PC-3 (cell line): Measurements from ENCODE around the gene RAB3GAP2. TPM values are rescaled to one million over a fixed set of nuclear protein-coding genes. Genes with fewer than 3 reads are reported as not detected.

Experiments used
- ATAC-seq: fragments of 200-7000 bp; cut with Tn5 transposase; 2 replicates; pipeline ENCODE4 v1.9.1; 2020; ENCODE audit warnings: mild to moderate bottlenecking, moderate library complexity
- BruUV-seq: library from RNA; stranded (reverse); fragments of 400-500 nt; replicated peaks from 2 replicates; lab custom pipeline; 2021; lab: Mats Ljungman, UMichigan
- CTCF ChIA-PET: fragments of 300-600 bp; sonication (Branson Sonifier 250); formaldehyde crosslinking; loops from one replicate; lab custom pipeline; 2022; ENCODE audit warnings: antibody characterized with exemption; lab: Charles Lee
- POLR2A ChIA-PET: fragments of 300-600 bp; sonication (Branson Sonifier 250); formaldehyde crosslinking; loops from one replicate; lab custom pipeline; 2022; ENCODE audit warnings: antibody characterized with exemption; ENCODE audit not compliant: unreplicated experiment; lab: Charles Lee
- DNase-seq: peaks from one replicate; pipeline ENCODE4 v3.0.0-alpha.2; 2015
- H2AFZ ChIP-seq: fragments of 300-600 bp; sonication (generic); 2 replicates; pipeline ENCODE4 v1.6.0; 2016; ENCODE audit warnings: antibody characterized with exemption, low read length
- H3F3A ChIP-seq: fragments of 300-600 bp; sonication (generic); one replicate; pipeline ENCODE4 v1.6.0; 2017; ENCODE audit warnings: antibody characterized with exemption, low read length, control low read depth, mild to moderate bottlenecking; ENCODE audit not compliant: unreplicated experiment
- H3K27ac ChIP-seq: fragments of 300-600 bp; sonication (generic); 2 replicates; pipeline ENCODE4 v1.5.1; 2016; ENCODE audit warnings: mild to moderate bottlenecking, low read length
- H3K27me3 ChIP-seq: fragments of 300-600 bp; sonication (generic); 2 replicates; pipeline ENCODE4 v1.6.1; 2016; ENCODE audit warnings: low read length, mixed read lengths
- H3K36me3 ChIP-seq: fragments of 300-600 bp; sonication (generic); 2 replicates; pipeline ENCODE4 v1.6.1; 2016; ENCODE audit warnings: low read depth, mixed run types, low read length, mixed read lengths
- H3K4me1 ChIP-seq: fragments of 300-600 bp; sonication (generic); 2 replicates; pipeline ENCODE4 v1.5.1; 2016; ENCODE audit warnings: low read length; ENCODE audit not compliant: insufficient read depth
- H3K4me2 ChIP-seq: fragments of 300-600 bp; sonication (generic); 2 replicates; pipeline ENCODE4 v1.6.0; 2016; ENCODE audit warnings: low read length
- H3K4me3 ChIP-seq: fragments of 300-600 bp; sonication (generic); 2 replicates; pipeline ENCODE4 v1.5.1; 2016; ENCODE audit warnings: mild to moderate bottlenecking, low read length, mixed read lengths
- H3K79me2 ChIP-seq: fragments of 300-600 bp; sonication (generic); 2 replicates; pipeline ENCODE4 v1.6.1; 2017; ENCODE audit warnings: low read length, mixed read lengths
- H3K9ac ChIP-seq: fragments of 300-600 bp; sonication (generic); 2 replicates; pipeline ENCODE4 v1.6.0; 2016; ENCODE audit warnings: mild to moderate bottlenecking, low read length
- H3K9me2 ChIP-seq: fragments of 300-600 bp; sonication (generic); replicated peaks from 2 replicates; pipeline ENCODE4 v1.6.1; 2016; ENCODE audit warnings: mixed run types, low read length, mixed read lengths
- H3K9me3 ChIP-seq: fragments of 300-600 bp; sonication (generic); 2 replicates; pipeline ENCODE4 v1.6.1; 2016; ENCODE audit warnings: low read length, mixed read lengths
- H4K20me1 ChIP-seq: fragments of 300-600 bp; sonication (generic); 2 replicates; pipeline ENCODE4 v1.6.1; 2016; ENCODE audit warnings: low read length, mixed read lengths
- EZH2 ChIP-seq: fragments of 300-600 bp; sonication (generic); IDR thresholded peaks from one replicate; pipeline ENCODE4 v1.6.1; 2017; ENCODE audit warnings: antibody characterized with exemption, mild to moderate bottlenecking, low read length; ENCODE audit not compliant: unreplicated experiment
- EZH2phosphoT487 ChIP-seq: fragments of 300-600 bp; sonication (generic); IDR thresholded peaks from 2 replicates; pipeline ENCODE4 v1.6.1; 2018; ENCODE audit warnings: mild to moderate bottlenecking, antibody characterized with exemption, low read length, borderline replicate concordance
- intact Hi-C: fragments of 100-400 bp; cut with micrococcal nuclease; formaldehyde crosslinking; loops from 2 replicates; pipeline ENCODE4 v1.9.0; 2023
- total RNA-seq: library from RNA; depleted of rRNA; stranded (reverse); fragments of >200 nt; gene quantifications from 2 replicates; pipeline ENCODE4 v1.2.3, GENCODE V29; 2014
- TF ChIP-seq, protein P1 (sequence below): fragments of 300-600 bp; sonication (generic); conservative IDR thresholded peaks from 2 replicates; pipeline ENCODE4 v1.5.1; 2017; ENCODE audit warnings: antibody characterized with exemption, low read depth, mild to moderate bottlenecking, low read length

RAB3GAP2 gene
- total RNA-seq, 1 experiment from 2014 or later, result 16.7 TPM

DNA sequence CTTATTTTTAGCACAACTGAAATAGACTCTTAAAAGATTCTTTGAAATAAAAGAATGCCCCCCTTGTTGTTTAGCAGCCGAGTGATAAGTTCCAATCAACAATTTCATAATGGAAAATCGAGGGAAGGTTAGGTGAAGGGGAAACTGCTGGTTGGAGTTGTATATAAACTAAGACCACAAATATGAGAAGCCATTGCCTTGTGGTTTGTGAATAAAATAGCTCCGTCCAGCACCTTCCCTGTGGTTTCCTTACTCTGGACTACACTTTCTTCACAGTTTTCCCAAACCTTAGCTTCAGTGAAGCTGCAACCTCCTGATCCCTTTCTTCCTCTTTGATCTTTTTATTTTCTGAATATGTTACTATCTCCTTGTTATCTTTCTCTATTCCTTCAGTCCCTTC is 6.7 kb upstream of the RAB3GAP2 start:
- H4K20me1 ChIP-seq, result no peaks in the 10 kb centered on the region
- no peak for TF ChIP-seq EZH2
- TF ChIP-seq, protein P1, sequence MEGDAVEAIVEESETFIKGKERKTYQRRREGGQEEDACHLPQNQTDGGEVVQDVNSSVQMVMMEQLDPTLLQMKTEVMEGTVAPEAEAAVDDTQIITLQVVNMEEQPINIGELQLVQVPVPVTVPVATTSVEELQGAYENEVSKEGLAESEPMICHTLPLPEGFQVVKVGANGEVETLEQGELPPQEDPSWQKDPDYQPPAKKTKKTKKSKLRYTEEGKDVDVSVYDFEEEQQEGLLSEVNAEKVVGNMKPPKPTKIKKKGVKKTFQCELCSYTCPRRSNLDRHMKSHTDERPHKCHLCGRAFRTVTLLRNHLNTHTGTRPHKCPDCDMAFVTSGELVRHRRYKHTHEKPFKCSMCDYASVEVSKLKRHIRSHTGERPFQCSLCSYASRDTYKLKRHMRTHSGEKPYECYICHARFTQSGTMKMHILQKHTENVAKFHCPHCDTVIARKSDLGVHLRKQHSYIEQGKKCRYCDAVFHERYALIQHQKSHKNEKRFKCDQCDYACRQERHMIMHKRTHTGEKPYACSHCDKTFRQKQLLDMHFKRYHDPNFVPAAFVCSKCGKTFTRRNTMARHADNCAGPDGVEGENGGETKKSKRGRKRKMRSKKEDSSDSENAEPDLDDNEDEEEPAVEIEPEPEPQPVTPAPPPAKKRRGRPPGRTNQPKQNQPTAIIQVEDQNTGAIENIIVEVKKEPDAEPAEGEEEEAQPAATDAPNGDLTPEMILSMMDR, result no peak
- no peak for TF ChIP-seq EZH2phosphoT487
- no peaks in the 10 kb centered on the region for H3K9me2 ChIP-seq
- ChIA-PET CTCF (interaction anchor here (3.0 kb wide), 1 partner anchor 60 kb away, joined by 21 read pairs; no protein-coding TSS in a partner anchor), POLR2A (no interaction called here)
- no peaks in the 10 kb centered on the region for H3K79me2 ChIP-seq
- no peak overlapping the region for H3K4me3 ChIP-seq
- no TSS peak for BruUV-seq
- no peaks in the 10 kb centered on the region for H3K9me3 ChIP-seq
- H3K27me3 ChIP-seq, result peaks cover 31% of the 10 kb centered on the region
- no peak for DNase-seq
- H2AFZ ChIP-seq, result no peak overlapping the region
- H3F3A ChIP-seq, result no peaks in the 10 kb centered on the region
- no peak overlapping the region for H3K9ac ChIP-seq
- ATAC-seq, result no peak
- no peak overlapping the region for H3K4me2 ChIP-seq
- H3K36me3 ChIP-seq, result no peaks in the 10 kb centered on the region
- H3K4me1 ChIP-seq, result 0 out of 2 replicates have a peak, but pooled peaks cover 4% of the 10 kb centered on the region
- H3K27ac ChIP-seq, result no peak overlapping the region
- intact Hi-C loops, result no loop called here

DNA sequence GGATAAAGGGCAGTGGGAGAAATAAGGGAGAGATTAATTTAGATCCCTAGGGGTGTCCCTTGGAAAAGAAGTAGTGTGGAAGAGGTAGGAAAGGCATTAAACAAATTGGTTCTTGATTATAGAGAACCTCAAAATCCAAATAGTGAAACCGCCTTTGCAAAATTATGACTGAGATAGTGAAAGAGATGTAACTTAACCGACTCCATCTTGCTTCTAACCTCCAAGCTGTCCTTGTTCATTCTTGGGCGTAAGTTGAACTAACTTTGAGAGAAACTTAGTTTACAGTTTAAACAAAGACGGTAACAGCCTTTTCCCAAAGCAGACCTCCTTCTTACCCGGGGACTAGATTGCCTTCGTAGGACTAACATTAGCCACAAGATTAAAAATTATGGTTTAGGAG is 3.2 kb upstream of the RAB3GAP2 start:
- peaks cover 28% of the 10 kb centered on the region for H3K27me3 ChIP-seq
- no peaks in the 10 kb centered on the region for H4K20me1 ChIP-seq
- CTCF ChIA-PET, result no interaction called here
- H3K9me3 ChIP-seq, result no peaks in the 10 kb centered on the region
- H3F3A ChIP-seq, result no peaks in the 10 kb centered on the region
- no peak overlapping the region for H3K4me3 ChIP-seq
- intact Hi-C loops, result no loop called here
- DNase-seq (no peak), ATAC-seq (no peak)
- no peaks in the 10 kb centered on the region for H3K36me3 ChIP-seq
- BruUV-seq, result no TSS peak
- no peak overlapping the region for H3K9ac ChIP-seq
- TF ChIP-seq EZH2 (no peak), EZH2phosphoT487 (no peak)
- TF ChIP-seq, protein P1, result no peak
- H3K9me2 ChIP-seq, result no peaks in the 10 kb centered on the region
- POLR2A ChIA-PET, result no interaction called here
- H3K4me1 ChIP-seq, result peaks cover 12% of the 10 kb centered on the region
- H3K27ac ChIP-seq, result no peak overlapping the region
- H3K79me2 ChIP-seq, result peaks cover 17% of the 10 kb centered on the region
- H3K4me2 ChIP-seq, result no peak overlapping the region
- no peak overlapping the region for H2AFZ ChIP-seq

DNA sequence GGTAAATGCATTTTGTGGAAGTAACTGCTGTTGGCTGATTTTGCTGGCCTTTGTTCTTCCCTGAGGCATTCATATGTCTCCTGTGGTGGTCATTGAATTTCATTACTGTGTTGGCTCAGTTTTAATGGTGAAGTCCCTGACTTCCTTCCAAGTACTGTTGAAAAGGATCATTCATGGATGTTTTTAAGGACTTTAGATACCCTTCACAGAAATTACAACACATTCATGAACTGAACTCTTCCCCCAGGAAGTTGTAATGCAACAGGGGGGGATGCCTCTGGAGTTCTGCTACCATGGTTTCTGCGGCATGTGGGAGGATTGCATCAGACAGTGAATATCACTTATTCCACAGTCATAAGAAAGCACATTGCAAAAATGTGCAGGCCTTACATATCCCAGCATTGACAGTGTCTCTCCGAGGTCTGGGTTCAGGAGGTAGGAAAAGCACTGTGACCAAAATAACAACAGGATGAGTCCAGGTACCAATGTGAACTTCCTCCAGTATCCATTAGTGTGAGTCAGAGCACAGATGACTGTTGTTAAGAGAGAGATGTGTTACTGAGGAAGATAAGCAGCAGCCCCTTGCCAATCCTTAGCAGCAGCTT is 2.1 kb upstream of the RAB3GAP2 start:
- H3K9ac ChIP-seq, result no peak overlapping the region
- H3K36me3 ChIP-seq, result peaks cover 4% of the 10 kb centered on the region; the same call in 1 of the 2 replicates
- no peak overlapping the region for H3K27ac ChIP-seq
- CTCF ChIA-PET, result no interaction called here
- no peaks in the 10 kb centered on the region for H3K9me3 ChIP-seq
- POLR2A ChIA-PET, result no interaction called here
- H3K4me1 ChIP-seq, result peaks cover 21% of the 10 kb centered on the region
- TF ChIP-seq, protein P1, result no peak
- no peak for TF ChIP-seq EZH2
- TF ChIP-seq EZH2phosphoT487, result no peak
- no peak overlapping the region for H3K4me3 ChIP-seq
- H3K9me2 ChIP-seq, result no peaks in the 10 kb centered on the region
- H3K79me2 ChIP-seq, result peaks cover 28% of the 10 kb centered on the region
- intact Hi-C loops, result loop anchor here (5.0 kb wide), 1 partner anchor 473 kb away; the partner anchor contains the start of gene MTARC2
- BruUV-seq, result no TSS peak
- H2AFZ ChIP-seq, result no peak overlapping the region
- H3K27me3 ChIP-seq, result peaks cover 18% of the 10 kb centered on the region
- H3K4me2 ChIP-seq, result no peak overlapping the region
- no peak for ATAC-seq
- H4K20me1 ChIP-seq, result no peaks in the 10 kb centered on the region
- H3F3A ChIP-seq, result no peaks in the 10 kb centered on the region
- no peak for DNase-seq
